ENCODE measurements around the gene KIF23.

DNA sequence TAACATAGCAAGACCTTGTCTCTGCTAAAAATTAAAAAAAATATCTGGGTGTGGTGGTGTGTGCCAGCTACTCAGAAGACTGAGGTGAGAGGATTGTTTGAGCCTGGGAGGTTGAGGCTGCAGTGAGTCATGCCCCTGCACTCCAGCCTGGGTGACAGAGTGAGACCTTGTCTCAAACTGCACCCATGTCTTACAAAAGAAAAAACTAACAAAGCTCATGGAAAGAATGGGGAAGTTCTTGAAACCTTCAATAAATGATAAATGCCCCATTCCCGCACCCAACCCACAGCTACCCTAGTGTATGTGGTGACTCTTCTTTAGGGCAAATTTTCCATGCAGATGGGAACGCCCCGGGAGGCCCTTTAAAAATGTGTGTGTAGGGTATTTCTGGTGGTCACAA lies 66.8 kb downstream of the KIF23 start:
- no peak for TF ChIP-seq POLR2A (IDR thresholded peaks at IDR 0.05)
- TF ChIP-seq, protein P1, sequence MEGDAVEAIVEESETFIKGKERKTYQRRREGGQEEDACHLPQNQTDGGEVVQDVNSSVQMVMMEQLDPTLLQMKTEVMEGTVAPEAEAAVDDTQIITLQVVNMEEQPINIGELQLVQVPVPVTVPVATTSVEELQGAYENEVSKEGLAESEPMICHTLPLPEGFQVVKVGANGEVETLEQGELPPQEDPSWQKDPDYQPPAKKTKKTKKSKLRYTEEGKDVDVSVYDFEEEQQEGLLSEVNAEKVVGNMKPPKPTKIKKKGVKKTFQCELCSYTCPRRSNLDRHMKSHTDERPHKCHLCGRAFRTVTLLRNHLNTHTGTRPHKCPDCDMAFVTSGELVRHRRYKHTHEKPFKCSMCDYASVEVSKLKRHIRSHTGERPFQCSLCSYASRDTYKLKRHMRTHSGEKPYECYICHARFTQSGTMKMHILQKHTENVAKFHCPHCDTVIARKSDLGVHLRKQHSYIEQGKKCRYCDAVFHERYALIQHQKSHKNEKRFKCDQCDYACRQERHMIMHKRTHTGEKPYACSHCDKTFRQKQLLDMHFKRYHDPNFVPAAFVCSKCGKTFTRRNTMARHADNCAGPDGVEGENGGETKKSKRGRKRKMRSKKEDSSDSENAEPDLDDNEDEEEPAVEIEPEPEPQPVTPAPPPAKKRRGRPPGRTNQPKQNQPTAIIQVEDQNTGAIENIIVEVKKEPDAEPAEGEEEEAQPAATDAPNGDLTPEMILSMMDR (IDR thresholded peaks at IDR 0.05): no peak

Data from uterus (tissue), 2 donors.